ENCODE measurements around the gene OGT.

OGT gene

GRCh38 chrX:71616672-71617529 is 84.0 kb downstream of the OGT start:
- CTCF ChIA-PET, result no interaction called here
- peaks cover 0 to 14% of the 10 kb centered on the region in 2 experiments; a peak in 2 of 3 replicates for H3K36me3 ChIP-seq (ENCODE audit: control insufficient read depth in 2 of 2, insufficient read depth in 1 of 2, low read length in 2 of 2)
- no peaks in the 10 kb centered on the region for H3K4me1 ChIP-seq (ENCODE audit: control insufficient read depth, insufficient read depth, low read length)
- POLR2A ChIA-PET, result no interaction called here
- no peak overlapping the region for H3K27ac ChIP-seq (ENCODE audit: extremely low read depth, low read depth, low read length)
- no peaks in the 10 kb centered on the region for H3K9me3 ChIP-seq (ENCODE audit: control insufficient read depth, insufficient read depth, low read depth, low read length)
- TF ChIP-seq ZNF324 (tag by site-specific recombination; IDR thresholded peaks at IDR 0.05) (no peak), SP2 (tag by site-specific recombination; IDR thresholded peaks at IDR 0.05) (no peak), YY2 (tag by site-specific recombination; IDR thresholded peaks at IDR 0.05) (no peak), ZNF561 (tag by site-specific recombination; IDR thresholded peaks at IDR 0.05; ENCODE audit: borderline replicate concordance) (no peak), ZNF558 (tag by site-specific recombination; IDR thresholded peaks at IDR 0.05) (no peak), HOXC10 (CRISPR knock-in tag; IDR thresholded peaks at IDR 0.05) (no peak), ZBTB7A (tag by site-specific recombination; IDR thresholded peaks at IDR 0.05; ENCODE audit: low read depth) (no peak)
- TF ChIP-seq, protein P1, sequence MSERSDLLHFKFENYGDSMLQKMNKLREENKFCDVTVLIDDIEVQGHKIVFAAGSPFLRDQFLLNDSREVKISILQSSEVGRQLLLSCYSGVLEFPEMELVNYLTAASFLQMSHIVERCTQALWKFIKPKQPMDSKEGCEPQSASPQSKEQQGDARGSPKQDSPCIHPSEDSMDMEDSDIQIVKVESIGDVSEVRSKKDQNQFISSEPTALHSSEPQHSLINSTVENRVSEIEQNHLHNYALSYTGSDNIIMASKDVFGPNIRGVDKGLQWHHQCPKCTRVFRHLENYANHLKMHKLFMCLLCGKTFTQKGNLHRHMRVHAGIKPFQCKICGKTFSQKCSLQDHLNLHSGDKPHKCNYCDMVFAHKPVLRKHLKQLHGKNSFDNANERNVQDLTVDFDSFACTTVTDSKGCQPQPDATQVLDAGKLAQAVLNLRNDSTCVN (tag by site-specific recombination; optimal IDR thresholded peaks at IDR 0.05), result no peak
- no peak overlapping the region for H3K4me3 ChIP-seq (ENCODE audit: low read depth, low read length)

GRCh38 chrX:71617742-71618141 is 84.8 kb downstream of the OGT start:
- no peaks in the 10 kb centered on the region for H3K9me3 ChIP-seq (ENCODE audit: control insufficient read depth, insufficient read depth, low read depth, low read length)
- H3K4me3 ChIP-seq (ENCODE audit: low read depth, low read length), result no peak overlapping the region
- TF ChIP-seq ZNF513 (tag by site-specific recombination; IDR thresholded peaks at IDR 0.05) (no peak), MEIS1 (CRISPR knock-in tag; IDR thresholded peaks at IDR 0.05; ENCODE audit: borderline replicate concordance) (no peak), GLIS2 (tag by site-specific recombination; IDR thresholded peaks at IDR 0.05) (no peak), ZNF560 (tag by site-specific recombination; IDR thresholded peaks at IDR 0.05; ENCODE audit: borderline replicate concordance) (no peak), PRDM2 (tag by site-specific recombination; IDR thresholded peaks at IDR 0.05; ENCODE audit: borderline replicate concordance) (no peak), ZNF558 (tag by site-specific recombination; IDR thresholded peaks at IDR 0.05) (no peak), ZIC2 (tag by site-specific recombination; IDR thresholded peaks at IDR 0.05) (no peak), ZNF571 (tag by site-specific recombination; IDR thresholded peaks at IDR 0.05) (no peak), KLF9 (tag by site-specific recombination; IDR thresholded peaks at IDR 0.05; ENCODE audit: low read depth) (no peak), ZNF292 (tag by site-specific recombination; IDR thresholded peaks at IDR 0.05; ENCODE audit: borderline replicate concordance, low read depth) (no peak)
- no peak overlapping the region for H3K27ac ChIP-seq (ENCODE audit: extremely low read depth, low read depth, low read length)
- no peaks in the 10 kb centered on the region for H3K4me1 ChIP-seq (ENCODE audit: control insufficient read depth, insufficient read depth, low read length)
- CTCF ChIA-PET, result interaction anchor here (0.5 to 1.3 kb wide), 2 partner anchors 35 to 897 kb away, joined by 3 read pairs; no protein-coding TSS in a partner anchor
- POLR2A ChIA-PET, result no interaction called here
- H3K36me3 ChIP-seq (ENCODE audit: control insufficient read depth in 2 of 2, insufficient read depth in 1 of 2, low read length in 2 of 2), result peaks cover 0 to 8% of the 10 kb centered on the region in 2 experiments; a peak in 2 of 3 replicates

Data from HEK293 (cell line).